Psoas muscle (tissue), 8 donors: ENCODE data around the gene ASTN2. TPM values are rescaled to one million over a fixed set of nuclear protein-coding genes. Genes with fewer than 3 reads are reported as not detected.

Experiments
- ATAC-seq, 4 donors: fragments of 200-7000 bp; cut with Tn5 transposase; one replicate each; pipeline ENCODE4 v1.9.1; 2020; ENCODE audit warnings: moderate library complexity in 3 of 4, mild to moderate bottlenecking in 2 of 4
- DNase-seq, 2 donors: peaks; one replicate each; pipeline ENCODE4 v3.0.0-alpha.2; 2020
- H3K27ac ChIP-seq: fragments of 200-600 bp; one replicate; pipeline ENCODE4 v1.8.0; 2022
- H3K27me3 ChIP-seq, 3 donors: fragments of 200-600 bp in 1 of 3; one replicate each; pipeline versions ENCODE4 v1.6.1 to v1.8.0; 2013 to 2022; ENCODE audit warnings: low read length in 2 of 3, mild to moderate bottlenecking in 2 of 3, moderate library complexity in 1 of 3; ENCODE audit not compliant: insufficient read depth in 3 of 3
- H3K36me3 ChIP-seq, 2 donors: fragments of 200-600 bp in 1 of 2; one replicate each; pipeline versions ENCODE4 v1.6.1 to v1.8.0; 2013 to 2022; ENCODE audit warnings: low read depth in 1 of 2, mild to moderate bottlenecking in 1 of 2, moderate library complexity in 1 of 2; ENCODE audit not compliant: insufficient read depth in 1 of 2
- H3K4me1 ChIP-seq: fragments of 200-600 bp; one replicate; pipeline ENCODE4 v1.8.0; 2022
- H3K4me3 ChIP-seq: fragments of 200-600 bp; one replicate; pipeline ENCODE4 v1.8.0; 2022; ENCODE audit warnings: mild to moderate bottlenecking
- H3K9me3 ChIP-seq: fragments of 200-600 bp; one replicate; pipeline ENCODE4 v1.8.0; 2022
- WGBS, 3 donors: extraction: QIAGEN DNeasy Blood & Tissue Kit; methylation state at CpG; one replicate each; pipeline versions ENCODE4 v1.1.6 to v1.1.7; 2013; 5-methylcytosine and 5-hydroxymethylcytosine counted together
- intact Hi-C, 2 donors: fragments of 100-400 bp; cut with DNase I; formaldehyde crosslinking; loops; one replicate each; pipeline versions ENCODE4 v1.11.0 to v1.14.2; 2022
- polyA plus RNA-seq, 3 donors: library from polyadenylated mRNA; stranded (reverse); fragments of 200-250 nt; gene quantifications; one replicate each; pipeline ENCODE4 v1.2.3, GENCODE V29; 2013
- total RNA-seq, 4 donors: library from RNA; stranded (reverse); fragmentation: NEBNext Ultra II Directional in 2 of 4; extraction: Animal tissue kit (Norgen Biotek cat#: 25700) in 2 of 4; gene quantifications; one replicate each; pipeline versions ENCODE4 v1.2.1 to v1.2.4, GENCODE V29; 2021 to 2023
- TF ChIP-seq, protein P1 (sequence below): fragments of 200-600 bp; IDR thresholded peaks from one replicate; pipeline ENCODE4 v1.8.0; 2022; ENCODE audit warnings: antibody characterized with exemption
- donor health status: healthy with polysubstance abuse.
- donor health status: DM: no; HTN: no; CAD: no; lungs with moderate emphysema.
- donor health status: Bipolar disorder and iron deficiency.
- donor health status: healthy.
- donor health status: DM: yes; HTN: yes; CAD: no.
- donor health status: DM: no; HTN: no; CAD: no.
- donor health status: DM: no; HTN: no; CAD: no.
- donor health status: DM: yes; HTN: yes; CAD: no.

The ASTN2 gene
- total and polyA plus RNA-seq, 7 donors: 2.0 to 10.3 (median 3.3) TPM

DNA sequence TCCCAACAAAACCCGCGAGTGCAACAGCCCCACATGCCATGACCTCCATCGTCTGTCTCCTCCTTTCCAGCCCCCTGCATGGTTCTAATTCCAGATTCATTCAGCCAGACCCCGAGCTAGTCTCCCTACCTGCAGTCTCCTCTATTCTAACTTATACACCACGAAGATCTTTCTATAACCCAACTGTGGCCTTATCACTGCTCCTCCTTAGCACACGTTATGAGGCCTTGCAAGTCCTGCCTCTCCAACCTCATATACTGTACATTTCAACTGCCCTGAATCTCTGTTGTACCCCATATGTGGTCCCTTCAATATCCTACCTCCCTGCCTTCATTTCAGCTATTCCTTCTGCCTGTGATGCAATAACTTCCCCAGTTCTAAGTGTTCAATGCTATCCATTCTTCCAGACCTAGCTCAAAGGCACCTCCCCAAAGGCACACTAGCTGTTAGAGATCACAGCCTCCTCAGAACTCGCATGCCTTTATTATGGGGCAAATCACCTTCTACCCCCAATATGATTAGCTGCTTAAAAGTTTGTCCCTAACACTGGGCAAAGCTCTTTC, 942.8 kb downstream of the ASTN2 start:
- intact Hi-C loops: no loop called here
- no peak overlapping the region for H3K4me3 ChIP-seq
- no peak overlapping the region for H3K27ac ChIP-seq
- H3K36me3 ChIP-seq: no peaks in the 10 kb centered on the region
- no peaks in the 10 kb centered on the region for H3K4me1 ChIP-seq
- no peaks in the 10 kb centered on the region for H3K9me3 ChIP-seq
- ATAC-seq (no peak), DNase-seq (no peak)
- 77 to 84% (median 83%) methylated on average over 7 of the region's 7 CpGs for WGBS, 3 donors
- H3K27me3 ChIP-seq: no peaks in the 10 kb centered on the region
- TF ChIP-seq, protein P1, sequence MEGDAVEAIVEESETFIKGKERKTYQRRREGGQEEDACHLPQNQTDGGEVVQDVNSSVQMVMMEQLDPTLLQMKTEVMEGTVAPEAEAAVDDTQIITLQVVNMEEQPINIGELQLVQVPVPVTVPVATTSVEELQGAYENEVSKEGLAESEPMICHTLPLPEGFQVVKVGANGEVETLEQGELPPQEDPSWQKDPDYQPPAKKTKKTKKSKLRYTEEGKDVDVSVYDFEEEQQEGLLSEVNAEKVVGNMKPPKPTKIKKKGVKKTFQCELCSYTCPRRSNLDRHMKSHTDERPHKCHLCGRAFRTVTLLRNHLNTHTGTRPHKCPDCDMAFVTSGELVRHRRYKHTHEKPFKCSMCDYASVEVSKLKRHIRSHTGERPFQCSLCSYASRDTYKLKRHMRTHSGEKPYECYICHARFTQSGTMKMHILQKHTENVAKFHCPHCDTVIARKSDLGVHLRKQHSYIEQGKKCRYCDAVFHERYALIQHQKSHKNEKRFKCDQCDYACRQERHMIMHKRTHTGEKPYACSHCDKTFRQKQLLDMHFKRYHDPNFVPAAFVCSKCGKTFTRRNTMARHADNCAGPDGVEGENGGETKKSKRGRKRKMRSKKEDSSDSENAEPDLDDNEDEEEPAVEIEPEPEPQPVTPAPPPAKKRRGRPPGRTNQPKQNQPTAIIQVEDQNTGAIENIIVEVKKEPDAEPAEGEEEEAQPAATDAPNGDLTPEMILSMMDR: no peak

DNA sequence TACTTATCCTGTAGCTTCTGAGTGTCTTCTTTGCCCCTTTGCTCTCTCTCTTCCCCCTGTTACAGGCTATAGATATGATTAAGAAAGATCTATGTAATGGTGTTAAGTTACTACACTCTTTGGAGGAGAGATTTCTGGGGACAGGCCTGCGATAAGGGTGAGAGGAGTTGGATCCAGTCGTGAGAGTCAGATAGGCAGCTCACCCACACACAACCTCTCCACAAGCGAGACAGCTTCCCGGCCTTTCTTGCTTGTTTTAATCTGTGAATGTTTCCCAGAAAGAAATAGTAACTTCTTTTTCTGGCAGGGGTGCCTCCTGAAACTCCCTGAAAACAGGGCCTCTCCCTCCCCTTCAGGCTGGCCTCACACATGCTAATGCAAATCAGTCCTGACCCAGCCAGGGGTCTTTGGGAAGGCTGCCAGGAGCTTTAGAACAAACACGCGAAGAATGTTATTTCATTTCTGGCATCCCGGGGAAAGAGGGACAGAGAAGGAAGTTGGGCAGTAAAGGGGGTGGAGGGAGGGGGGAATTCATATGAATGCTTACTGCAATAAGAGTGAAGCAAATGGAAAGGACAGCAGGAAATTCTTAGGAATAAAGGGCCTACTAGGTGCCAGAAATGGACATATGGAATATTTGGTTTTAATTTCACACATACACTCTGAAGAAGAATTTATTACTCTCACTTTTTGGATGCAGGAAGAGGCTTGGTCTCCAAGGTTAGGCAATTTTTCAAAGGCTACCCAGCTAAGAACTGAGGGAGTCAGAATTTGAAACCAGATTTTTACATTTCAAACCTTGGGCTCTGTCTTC, 943.6 kb downstream of the ASTN2 start:
- no peak for ATAC-seq
- H3K4me1 ChIP-seq: no peaks in the 10 kb centered on the region
- TF ChIP-seq, protein P1: no peak
- H3K9me3 ChIP-seq: no peaks in the 10 kb centered on the region
- no peak overlapping the region for H3K27ac ChIP-seq
- no peak for DNase-seq
- no peaks in the 10 kb centered on the region for H3K27me3 ChIP-seq
- 31 to 40% (median 38%) methylated on average over 7 of the region's 7 CpGs for WGBS, 3 donors
- intact Hi-C loops: no loop called here
- H3K4me3 ChIP-seq: no peak overlapping the region
- H3K36me3 ChIP-seq: no peaks in the 10 kb centered on the region

DNA sequence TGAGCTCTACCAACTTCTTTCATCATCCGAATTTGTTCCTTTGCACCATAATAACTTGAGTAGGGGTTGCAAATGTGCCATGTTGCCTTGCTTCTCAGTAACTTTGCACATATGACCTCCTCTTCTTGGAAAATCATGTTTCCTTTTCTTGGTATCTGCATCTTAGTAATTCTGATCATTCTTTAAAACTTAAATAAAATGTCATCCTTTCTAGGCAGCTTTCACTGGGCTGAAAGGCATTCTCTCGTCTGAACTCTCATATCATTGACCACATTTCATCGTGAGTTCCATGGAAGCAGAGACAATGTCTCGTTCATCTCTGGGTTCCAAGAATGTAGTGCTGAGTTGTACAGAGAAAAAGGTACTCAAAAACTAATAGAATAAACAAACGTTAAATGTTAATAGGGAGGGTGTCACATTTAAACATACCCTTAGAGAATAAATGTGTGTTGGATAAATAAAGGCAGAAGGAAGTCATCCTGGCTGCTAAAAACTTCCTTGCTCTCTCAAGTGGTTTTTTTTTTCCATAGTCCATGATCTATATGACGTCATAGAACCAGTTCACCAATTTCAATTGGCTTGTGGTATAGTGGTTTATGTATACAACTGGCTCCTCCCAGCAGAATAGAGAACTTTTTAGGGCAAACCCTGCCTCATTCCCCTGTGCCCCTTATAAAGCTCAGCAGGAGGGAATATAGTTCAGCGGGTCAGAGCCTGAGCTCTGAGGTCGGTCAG, 945.9 kb downstream of the ASTN2 start:
- no peak for ATAC-seq
- H3K36me3 ChIP-seq: no peaks in the 10 kb centered on the region
- no peak overlapping the region for H3K27ac ChIP-seq
- H3K4me3 ChIP-seq: no peak overlapping the region
- no peaks in the 10 kb centered on the region for H3K27me3 ChIP-seq
- no peak for DNase-seq
- no peaks in the 10 kb centered on the region for H3K9me3 ChIP-seq
- intact Hi-C loops: no loop called here
- WGBS, 3 donors: 85 to 91% (median 90%) methylated on average over 8 of the region's 8 CpGs
- TF ChIP-seq, protein P1: no peak
- H3K4me1 ChIP-seq: no peaks in the 10 kb centered on the region

DNA sequence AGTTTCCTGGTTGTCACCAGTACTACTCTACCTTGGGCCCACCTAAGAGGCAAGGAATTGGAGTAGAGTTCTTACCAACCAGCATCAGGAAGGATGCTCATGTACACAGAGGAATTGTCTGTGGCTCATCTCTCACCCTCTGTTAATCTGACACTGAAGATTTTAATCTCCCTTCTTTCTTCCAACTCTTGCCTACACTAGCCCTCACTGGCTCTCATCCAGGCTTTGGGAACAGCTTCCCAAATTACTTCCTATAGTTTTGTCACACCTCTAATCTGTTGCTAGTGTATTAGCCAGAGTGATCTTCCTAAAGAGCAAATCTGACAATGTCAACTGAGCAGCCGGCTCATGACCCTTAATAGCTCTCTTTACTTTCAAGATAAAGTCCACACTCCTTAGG, 946.5 kb downstream of the ASTN2 start:
- 76 to 88% (median 81%) methylated on average over 1 of the region's 1 CpG for WGBS, 3 donors
- H3K4me3 ChIP-seq: no peak overlapping the region
- no peaks in the 10 kb centered on the region for H3K27me3 ChIP-seq
- H3K4me1 ChIP-seq: no peaks in the 10 kb centered on the region
- H3K36me3 ChIP-seq: no peaks in the 10 kb centered on the region
- TF ChIP-seq, protein P1: no peak
- ATAC-seq: no peak
- H3K9me3 ChIP-seq: no peaks in the 10 kb centered on the region
- intact Hi-C loops: no loop called here
- DNase-seq: no peak
- no peak overlapping the region for H3K27ac ChIP-seq
